GM21447 (cell line): ENCODE data around the gene FSIP1.

Experiments used
- ATAC-seq: cut with Tn5 transposase; IDR thresholded peaks from one replicate; pipeline ENCODE4 v1.9.1; 2021; ENCODE audit not compliant: unreplicated experiment

The FSIP1 gene

GRCh38 chr15:39792844-39793335, 10.2 kb upstream of the FSIP1 start:
- no peak for ATAC-seq

DNA sequence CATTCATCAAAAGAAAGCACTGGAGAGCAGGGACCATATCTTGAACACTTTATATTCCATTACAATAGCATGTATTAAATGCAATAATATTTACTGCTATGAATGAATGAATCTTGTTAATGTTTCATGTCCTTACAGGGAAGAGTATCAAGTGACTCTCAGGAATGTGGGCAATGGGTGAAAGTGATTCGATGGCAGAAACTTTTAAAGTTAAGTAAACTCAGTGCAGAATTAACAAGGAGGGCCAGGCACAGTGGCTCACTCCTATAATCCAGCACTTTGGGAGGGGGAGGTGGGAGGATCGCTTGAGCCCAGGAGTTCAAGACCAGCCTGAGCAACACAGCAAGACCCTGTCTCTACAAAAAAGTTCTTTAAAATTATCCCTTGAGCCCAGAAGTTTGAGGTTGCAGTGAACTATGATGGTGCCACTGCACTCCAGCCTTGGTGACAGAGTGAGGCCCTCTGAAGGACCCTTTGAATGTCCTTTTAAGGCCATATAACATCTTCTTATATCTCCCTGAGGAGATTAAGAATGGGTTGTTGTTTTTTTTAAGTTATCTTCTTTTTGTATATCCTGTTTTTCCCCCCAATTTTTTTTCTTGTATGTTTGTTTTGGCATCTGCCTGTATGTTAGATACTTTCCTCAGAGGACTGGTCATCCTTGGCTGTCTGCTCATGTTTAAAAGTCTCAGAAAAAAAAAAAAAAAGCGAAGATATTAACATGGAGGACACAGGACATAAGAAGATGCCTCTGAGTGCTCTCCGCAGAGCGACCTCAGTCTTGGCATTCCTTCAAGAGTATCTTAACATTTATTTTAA, 9.6 kb upstream of the FSIP1 start:
- no peak for ATAC-seq

GRCh38 chr15:39789736-39790135, 7.1 kb upstream of the FSIP1 start:
- ATAC-seq = no peak

- ATAC-seq = no peak
Measured at GRCh38 chr15:39788800-39789565, 6.3 kb upstream of the FSIP1 start.

GRCh38 chr15:39788108-39788507, 5.5 kb upstream of the FSIP1 start:
- no peak for ATAC-seq

DNA sequence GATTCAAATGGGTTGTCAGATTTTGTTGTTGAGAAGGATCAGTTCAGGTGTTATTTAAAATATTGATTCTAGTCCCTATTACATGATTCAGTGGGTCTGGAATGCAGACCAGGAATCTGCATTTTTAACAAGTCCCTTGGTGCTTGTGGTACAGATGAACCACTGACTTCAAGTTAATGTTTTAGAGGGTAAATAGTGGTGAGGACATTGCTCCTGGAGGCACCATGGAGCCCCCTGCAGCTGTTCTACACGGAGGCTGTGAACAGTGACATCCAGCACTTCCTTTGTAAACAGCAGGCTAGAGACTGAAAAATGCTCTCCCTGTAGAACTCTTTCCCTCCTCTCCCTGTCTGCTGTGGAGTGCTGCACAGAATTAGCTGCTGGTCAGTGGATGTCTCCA, 4.8 kb upstream of the FSIP1 start:
- ATAC-seq = no peak

DNA sequence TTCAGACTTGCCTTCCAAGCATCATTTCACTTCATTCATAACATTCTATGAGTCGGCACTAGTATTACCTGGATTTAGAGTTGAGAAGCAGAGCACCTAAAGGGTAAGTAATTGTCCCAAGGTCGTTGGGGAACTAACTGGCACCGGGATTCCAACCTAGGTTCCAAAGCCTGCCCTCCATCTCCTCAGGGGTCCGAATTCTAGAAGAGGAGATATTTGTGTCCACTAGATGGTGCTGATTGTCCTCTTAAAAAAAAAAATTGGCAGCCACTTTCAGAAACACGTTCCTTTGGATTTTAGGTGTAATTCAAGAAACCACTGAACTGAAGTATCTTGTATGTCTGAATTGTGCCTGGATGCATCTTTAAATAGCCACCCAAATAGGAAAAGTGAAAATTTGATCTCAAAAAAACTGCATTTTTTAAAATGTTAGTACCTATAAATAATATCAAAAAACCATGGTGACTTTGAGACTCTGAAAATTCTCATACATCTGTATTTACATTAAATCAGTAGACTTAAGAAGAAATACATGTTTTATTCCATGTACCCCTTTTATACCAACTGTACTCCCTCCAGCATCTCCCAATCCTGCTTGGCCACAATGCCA, 3.9 kb upstream of the FSIP1 start:
- ATAC-seq = no peak

DNA sequence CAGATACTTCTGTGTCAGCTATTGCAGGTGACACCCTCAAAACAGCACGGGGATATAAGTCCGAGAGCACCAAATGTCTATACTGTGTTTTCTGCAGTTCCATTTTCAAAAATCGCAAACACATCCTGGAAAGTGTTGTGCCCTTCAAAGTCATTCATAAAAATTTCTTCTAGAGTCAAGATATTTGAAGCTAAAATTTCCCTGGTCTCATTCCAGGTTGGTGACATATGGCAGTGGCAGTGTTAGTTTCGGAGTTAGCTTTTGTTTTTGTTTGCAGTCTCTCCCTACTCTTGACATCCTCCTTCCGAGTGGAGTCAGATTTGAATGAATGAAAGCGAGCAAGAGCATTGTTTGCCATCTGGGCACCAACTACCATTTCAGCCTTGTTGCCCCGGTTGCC, 3.2 kb upstream of the FSIP1 start:
- ATAC-seq = no peak

DNA sequence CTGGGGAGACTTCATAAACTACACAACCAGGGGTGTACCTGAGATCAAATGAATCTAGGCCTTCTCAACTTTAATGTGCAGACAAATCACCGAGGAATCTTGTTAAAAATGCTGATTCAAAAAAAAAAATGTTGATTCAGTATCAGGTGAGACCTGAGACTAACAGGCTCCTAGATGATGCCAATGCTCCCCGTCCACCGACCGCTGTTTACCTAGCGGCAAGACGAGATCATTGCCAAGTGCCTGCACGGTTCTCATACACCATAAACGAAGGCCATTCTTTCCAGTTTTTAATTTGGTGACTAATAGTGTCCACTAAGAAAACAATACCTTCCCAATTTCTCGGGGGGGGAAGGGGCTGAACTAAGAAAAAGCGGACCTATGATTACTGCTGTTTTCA, 2.5 kb upstream of the FSIP1 start:
- no peak for ATAC-seq

- no peak for ATAC-seq
Measured at GRCh38 chr15:39784638-39785037, 2.0 kb upstream of the FSIP1 start.

DNA sequence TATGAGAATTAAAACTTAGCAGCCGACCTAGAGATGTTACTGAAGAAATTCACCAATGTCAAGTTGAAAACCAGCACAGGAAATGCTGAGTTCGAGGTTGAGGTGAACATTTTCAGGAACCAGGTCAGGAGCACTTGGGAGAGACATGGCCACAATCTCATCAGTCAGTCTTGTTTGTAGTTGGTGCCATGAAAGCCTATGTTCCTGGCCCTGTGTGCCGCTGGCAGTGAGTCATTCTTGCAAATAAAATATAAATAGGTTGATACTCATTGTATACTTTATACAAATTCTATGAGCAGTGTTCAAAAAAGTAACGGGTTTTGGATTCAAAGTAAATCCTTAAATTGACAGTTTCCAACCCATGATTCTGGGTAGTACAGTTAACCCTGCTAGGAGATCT, 1.5 kb upstream of the FSIP1 start:
- no peak for ATAC-seq

DNA sequence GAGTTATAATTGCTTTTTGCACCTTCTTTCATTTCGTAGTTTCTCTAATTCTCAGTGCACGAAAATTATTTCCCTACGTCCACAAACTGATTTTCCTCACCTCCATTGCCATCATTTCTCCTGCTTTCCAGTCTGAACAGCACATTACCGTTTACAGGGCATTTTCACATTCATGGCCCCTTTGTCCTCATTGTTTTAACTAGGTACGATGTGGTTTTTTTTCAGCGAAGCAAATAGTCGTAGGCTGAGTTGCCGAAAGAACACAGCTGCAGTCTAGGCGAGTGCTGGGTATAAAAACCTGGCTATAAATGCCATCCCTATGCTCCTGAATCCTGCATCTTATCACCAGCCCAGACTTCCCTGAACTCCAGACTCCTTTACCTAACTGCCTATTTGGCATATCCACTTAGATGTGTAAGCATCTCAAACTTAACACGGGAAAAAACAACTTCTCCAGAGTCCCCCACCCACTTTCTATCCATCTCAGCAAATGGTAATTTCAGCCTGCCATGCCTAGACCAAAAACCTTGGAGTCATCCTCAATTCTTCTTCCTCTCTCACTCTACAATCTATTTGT, 691 bp upstream of the FSIP1 start:
- ATAC-seq = no peak

DNA sequence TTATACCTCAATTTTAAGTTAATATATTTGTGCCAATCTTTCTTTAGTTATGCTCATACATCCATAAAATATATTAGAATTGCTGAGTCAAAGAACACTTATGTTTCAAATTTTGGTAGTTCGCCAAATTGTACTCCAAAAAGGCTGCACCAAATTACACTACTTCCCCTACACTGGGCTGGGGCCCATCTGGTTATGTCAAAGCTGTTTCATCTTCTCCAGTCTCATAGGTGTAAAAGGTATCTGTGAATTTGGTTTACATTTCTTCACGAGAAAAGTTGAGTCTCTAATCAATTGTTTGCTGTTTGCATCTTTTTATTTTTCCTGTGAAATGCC, 706 bp downstream of the FSIP1 start:
- no peak for ATAC-seq

DNA sequence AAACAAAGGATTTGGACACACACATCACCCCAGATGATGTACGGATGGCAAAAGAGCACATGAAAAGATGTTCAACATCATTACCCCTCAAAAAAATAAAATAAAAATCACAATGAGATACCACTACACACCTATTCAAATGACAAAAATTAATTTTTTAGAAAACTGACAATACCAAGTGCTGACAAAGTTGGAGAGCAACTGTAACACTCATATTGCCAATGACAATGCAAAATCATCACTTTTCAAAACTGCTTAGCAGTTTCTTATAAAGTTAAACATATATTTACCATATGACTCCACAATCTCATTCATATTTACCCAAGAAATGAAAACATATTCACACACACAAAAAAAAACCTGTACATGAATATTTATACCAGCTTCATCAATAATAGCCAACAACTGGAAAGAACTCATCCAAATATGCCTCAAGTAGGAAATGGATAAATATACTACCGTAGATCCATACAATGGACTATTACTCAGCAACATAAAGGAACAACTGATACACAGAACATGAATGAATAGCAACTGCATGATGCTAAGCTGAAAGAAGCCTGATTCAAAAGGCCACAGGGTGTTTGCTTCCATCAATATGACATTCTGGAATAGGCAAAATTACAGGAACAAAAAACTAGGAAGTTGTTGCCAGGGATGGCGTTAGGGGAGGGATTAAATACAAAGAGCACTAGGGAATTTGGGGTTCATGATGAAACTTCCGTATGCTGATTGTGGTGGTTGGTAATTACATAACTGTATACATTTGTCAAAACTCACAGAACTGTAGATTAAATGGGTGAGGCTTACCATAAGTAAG, 1.3 kb downstream of the FSIP1 start:
- no peak for ATAC-seq

GRCh38 chr15:39778021-39778420, 4.6 kb downstream of the FSIP1 start:
- ATAC-seq = no peak

DNA sequence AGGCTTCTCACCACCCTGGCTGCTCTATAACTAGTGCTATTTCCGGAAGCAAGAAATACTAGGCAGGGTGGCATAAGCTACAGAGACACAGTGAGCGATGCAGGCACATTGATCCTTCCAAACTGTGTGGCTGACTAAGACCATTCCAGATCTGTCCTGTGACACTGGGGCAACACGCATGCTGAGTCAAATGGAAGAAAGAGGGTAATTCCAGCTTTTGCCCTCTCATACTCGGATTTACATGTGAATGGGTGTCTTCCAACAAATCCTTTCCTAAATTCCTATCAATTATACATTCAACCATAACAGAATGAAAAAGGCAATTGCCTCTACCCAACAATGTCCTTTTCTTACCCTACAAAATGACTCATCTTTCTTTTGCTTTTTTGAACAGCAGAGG, 5.1 kb downstream of the FSIP1 start:
- ATAC-seq = no peak

GRCh38 chr15:39776068-39776467, 6.6 kb downstream of the FSIP1 start:
- ATAC-seq = no peak

DNA sequence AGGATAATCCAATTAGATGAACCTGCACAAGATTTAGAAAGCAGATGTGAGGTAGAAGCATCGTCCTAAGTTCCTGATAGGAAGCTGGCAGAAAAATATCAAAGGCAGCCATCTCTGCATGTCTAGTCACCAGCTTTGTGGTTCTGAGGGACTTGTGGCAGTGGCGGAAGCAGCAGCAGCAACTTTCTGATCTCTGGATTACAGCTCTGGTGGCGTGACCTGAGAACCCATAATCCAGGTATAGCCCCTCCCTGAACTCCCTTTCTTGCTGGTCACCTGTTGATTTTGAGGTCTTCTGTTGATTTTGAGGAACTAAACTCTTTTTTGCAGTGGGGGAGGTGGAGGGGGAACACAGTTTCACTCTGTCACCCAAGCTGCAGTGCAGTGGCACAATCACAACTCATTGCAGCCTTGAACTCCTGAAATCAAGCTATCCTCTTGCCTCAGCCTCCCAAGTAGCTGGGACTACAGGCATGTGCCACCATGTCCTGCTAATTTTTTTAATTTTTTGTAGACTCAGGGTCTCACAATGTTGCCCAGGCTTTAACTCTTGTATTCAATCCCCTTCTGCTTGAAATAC, 7.9 kb downstream of the FSIP1 start:
- no peak for ATAC-seq

DNA sequence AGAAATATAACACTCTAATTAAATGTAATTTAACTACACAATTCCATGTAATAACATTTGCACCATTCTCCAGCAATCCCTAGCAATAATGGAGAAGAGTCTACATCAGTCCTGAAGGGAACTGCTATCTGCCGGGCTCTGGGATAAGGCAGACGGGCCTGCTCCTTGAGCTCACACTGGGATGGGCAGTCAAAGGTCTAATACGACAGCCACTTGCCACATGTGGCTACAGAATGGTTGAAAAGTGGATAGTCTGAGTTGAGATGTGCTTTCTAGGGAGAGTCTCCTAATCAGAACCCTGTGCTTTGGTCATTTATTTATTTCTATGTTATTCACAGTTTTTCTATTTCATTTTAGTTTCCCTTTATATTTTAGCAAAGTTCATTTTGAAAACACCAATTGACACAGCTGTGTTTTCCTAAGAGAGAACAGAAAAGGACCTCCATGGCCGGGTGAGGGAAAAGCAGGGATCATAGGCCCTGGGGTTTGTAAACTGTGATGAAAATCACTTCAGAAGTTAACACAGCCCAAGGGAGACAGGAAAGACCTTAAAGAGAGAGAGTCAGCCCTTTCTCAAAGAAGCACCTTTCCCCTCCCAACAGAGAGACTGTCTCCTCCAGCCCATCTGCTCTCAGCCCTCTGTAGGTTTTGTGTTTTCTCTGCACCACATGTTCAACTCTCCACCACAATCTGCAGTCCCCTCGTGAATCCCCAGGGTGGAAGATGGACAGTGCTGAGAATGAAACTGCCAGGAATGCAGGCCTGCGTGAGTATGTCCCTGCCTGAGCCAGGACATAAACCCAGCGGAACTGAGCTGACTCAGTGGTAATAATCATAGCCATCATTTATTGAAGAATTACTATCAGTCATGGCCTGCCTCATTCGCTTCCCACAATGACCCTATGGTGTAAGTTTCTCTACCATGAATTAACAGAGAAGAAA, 11.6 kb downstream of the FSIP1 start:
- no peak for ATAC-seq
